HCT116 (cell line): ENCODE results near the gene LBHD1. TPM values are rescaled to one million over a fixed set of nuclear protein-coding genes. Genes with fewer than 3 reads are reported as not detected.
A peak's percentile ranks its signal among the peaks of the same experiment; 100 is the strongest.

Experiments
- ATAC-seq: fragments of 200-7000 bp; cut with Tn5 transposase; 2 replicates; pipeline ENCODE4 v1.9.1; 2020; ENCODE audit warnings: mild to moderate bottlenecking, moderate library complexity
- BruUV-seq: library from RNA; stranded (reverse); fragments of 400-500 nt; replicated peaks from 2 replicates; lab custom pipeline; 2021; lab: Mats Ljungman, UMichigan
- CTCF ChIA-PET: fragments of 300-600 bp; sonication (Branson Sonifier 250); formaldehyde crosslinking; loops from one replicate; lab custom pipeline; 2021; ENCODE audit warnings: antibody characterized with exemption; lab: Charles Lee
- POLR2A ChIA-PET: fragments of 300-600, 350-600 bp; sonication (Branson Sonifier 250); formaldehyde crosslinking; loops from one replicate; lab custom pipeline; 2021; ENCODE audit warnings: antibody characterized with exemption; lab: Charles Lee
- RAD21 ChIA-PET, 2 experiments: fragments of 300-600 bp; sonication (Branson Sonifier 250); formaldehyde crosslinking; loops; one replicate each; lab custom pipeline; 2023; ENCODE audit warnings: low total read pairs in 2 of 2; ENCODE audit not compliant: uncharacterized antibody in 2 of 2, unreplicated experiment in 2 of 2, low non-redundant PET in 1 of 2; lab: Charles Lee
- DNase-seq: peaks from one replicate; pipeline ENCODE4 v3.0.0-alpha.2; 2010; ENCODE audit warnings: low read depth, low spot score
- H2AFZ ChIP-seq: fragments of 200-600 bp; shearing (Covaris generic), sonication (generic); 2 replicates; pipeline ENCODE4 v1.6.1; 2017; ENCODE audit warnings: low read depth, mixed run types, mixed read lengths, antibody characterized with exemption, low read length; ENCODE audit not compliant: poor library complexity, severe bottlenecking
- H3K27ac ChIP-seq: 2 replicates; pipeline ENCODE4 v1.5.1; 2012; ENCODE audit warnings: low read depth, low read length
- H3K27me3 ChIP-seq: fragments of 200-600 bp; sonication (generic); 2 replicates; pipeline ENCODE4 v1.6.1; 2016; ENCODE audit warnings: mixed run types, low read length, mixed read lengths; ENCODE audit not compliant: insufficient read depth
- H3K36me3 ChIP-seq, 2 experiments: fragments of 200-500 bp in 1 of 2; fragments of 200-600 bp in 1 of 2; sonication (Bioruptor generic) in 1 of 2; sonication (generic) in 1 of 2; 2 replicates each; pipeline versions ENCODE4 v1.5.1 to v1.6.1; 2014 to 2016; ENCODE audit warnings: low read length in 2 of 2, inconsistent platforms in 1 of 2, mixed read lengths in 1 of 2, mixed run types in 1 of 2; ENCODE audit not compliant: insufficient read depth in 2 of 2, control insufficient read depth in 1 of 2
- H3K4me1 ChIP-seq, 2 experiments: fragments of 200-600 bp in 1 of 2; sonication (generic) in 1 of 2; 2 replicates each; pipeline versions ENCODE4 v1.5.1 to v1.6.1; 2012 to 2017; ENCODE audit warnings: low read length in 2 of 2, inconsistent platforms in 1 of 2, mild to moderate bottlenecking in 1 of 2, mixed read lengths in 1 of 2, mixed run types in 1 of 2, moderate library complexity in 1 of 2; ENCODE audit not compliant: insufficient read depth in 2 of 2, control insufficient read depth in 1 of 2
- H3K4me2 ChIP-seq: fragments of 200-600 bp; sonication (generic); 2 replicates; pipeline ENCODE4 v1.6.1; 2017; ENCODE audit warnings: mixed run types, low read length, mixed read lengths
- H3K4me3 ChIP-seq, 2 experiments: fragments of 200-600 bp in 1 of 2; sonication (generic) in 1 of 2; replicated peaks in 1 of 2; 2 replicates each; pipeline ENCODE4 v1.5.1; 2011 to 2016; ENCODE audit warnings: low read length in 2 of 2, control low read depth in 1 of 2, low read depth in 1 of 2, mild to moderate bottlenecking in 1 of 2, mixed read lengths in 1 of 2, mixed run types in 1 of 2
- H3K79me2 ChIP-seq: fragments of 200-600 bp; sonication (generic); 2 replicates; pipeline ENCODE4 v1.6.1; 2017; ENCODE audit warnings: mild to moderate bottlenecking, mixed run types, low read length, moderate library complexity, mixed read lengths; ENCODE audit not compliant: insufficient read depth
- H3K9ac ChIP-seq: fragments of 200-600 bp; sonication (generic); 2 replicates; pipeline ENCODE4 v1.6.1; 2016; ENCODE audit warnings: low read length, mixed read lengths
- H3K9me2 ChIP-seq: fragments of 200-600 bp; sonication (generic), shearing (Covaris generic); 2 replicates; pipeline ENCODE4 v1.6.1; 2017; ENCODE audit warnings: mixed run types, mild to moderate bottlenecking, moderate library complexity; ENCODE audit not compliant: insufficient read depth
- H3K9me3 ChIP-seq, 2 experiments: fragments of 200-500 bp in 1 of 2; fragments of 200-600 bp in 1 of 2; sonication (Bioruptor generic) in 1 of 2; sonication (generic) in 1 of 2; 2 replicates each; pipeline ENCODE4 v1.6.1; 2014 to 2017; ENCODE audit warnings: low read length in 2 of 2, mixed read lengths in 2 of 2, inconsistent platforms in 1 of 2, low read depth in 1 of 2, mild to moderate bottlenecking in 1 of 2, mixed run types in 1 of 2, moderate library complexity in 1 of 2; ENCODE audit not compliant: control insufficient read depth in 1 of 2, insufficient read depth in 1 of 2
- H4K20me1 ChIP-seq: fragments of 200-600 bp; sonication (generic), shearing (Covaris generic); 2 replicates; pipeline ENCODE4 v1.6.1; 2017; ENCODE audit warnings: mixed run types, mild to moderate bottlenecking, moderate library complexity; ENCODE audit not compliant: insufficient read depth
- CBX3 ChIP-seq: IDR thresholded peaks from 2 replicates; pipeline ENCODE4 v1.6.1; 2012; ENCODE audit warnings: low read depth
- CEBPB ChIP-seq: IDR thresholded peaks from 2 replicates; pipeline ENCODE4 v1.6.1; 2012; ENCODE audit warnings: low read depth
- EZH2 ChIP-seq: fragments of 200-600 bp; sonication (generic); IDR thresholded peaks from 2 replicates; pipeline ENCODE4 v1.6.1; 2017; ENCODE audit warnings: antibody characterized with exemption, mixed run types
- EZH2phosphoT487 ChIP-seq: fragments of 200-600 bp; IDR thresholded peaks from 2 replicates; pipeline ENCODE4 v1.6.1; 2018; ENCODE audit warnings: antibody characterized with exemption, borderline replicate concordance
- FOSL1 ChIP-seq: IDR thresholded peaks from 2 replicates; pipeline ENCODE4 v1.6.1; 2012; ENCODE audit warnings: low read depth
- JUND ChIP-seq: IDR thresholded peaks from 2 replicates; pipeline ENCODE4 v1.6.1; 2012
- MAX ChIP-seq: IDR thresholded peaks from 2 replicates; pipeline ENCODE4 v1.6.1; 2012
- intact Hi-C: fragments of 100-400 bp; cut with micrococcal nuclease; formaldehyde crosslinking; loops from 2 replicates; pipeline ENCODE4 v1.10.0; 2022
- total RNA-seq: library from RNA; stranded (reverse); gene quantifications from one replicate; pipeline ENCODE4 v1.2.1, GENCODE V29; 2021; ENCODE audit not compliant: unreplicated experiment
- TF ChIP-seq, protein P1 (sequence below): IDR thresholded peaks from 2 replicates; pipeline ENCODE4 v1.6.1; 2012

LBHD1 gene
- total RNA-seq, 1 experiment from 2014 or later = 14.7 TPM

GRCh38 chr11:62706850-62707247, 34.8 kb upstream of the LBHD1 start:
- Histone ChIP-seq H3K4me1 (peaks cover 5 to 20% of the 10 kb centered on the region in 2 experiments), H3K36me3 (peaks cover 8 to 31% of the 10 kb centered on the region in 2 experiments), H2AFZ (no peak overlapping the region), H3K9ac (peak overlapping the region; percentile 84; the same call in 1 of the 2 replicates), H3K4me3 (no peak overlapping the region), H3K9me3 (no peaks in the 10 kb centered on the region), H3K27ac (peak overlapping the region; percentile 80), H4K20me1 (no peaks in the 10 kb centered on the region), H3K79me2 (peaks cover 12% of the 10 kb centered on the region), H3K4me2 (peak overlapping the region; percentile 85), H3K9me2 (no peaks in the 10 kb centered on the region), H3K27me3 (no peaks in the 10 kb centered on the region)
- no TSS peak for BruUV-seq
- CTCF ChIA-PET = interaction anchor here (0.9 to 1.5 kb wide), 4 partner anchors 13 to 282 kb away, joined by 3 to 4 read pairs (median 4); partner anchors contain the start of gene TTC9C
- POLR2A ChIA-PET = interaction anchor here (1.1 to 2.3 kb wide), 3 partner anchors 20 to 42 kb away, joined by 3 to 6 read pairs (median 4); partner anchors contain the start of genes C11orf98, CSKMT, HNRNPUL2 and LBHD1
- ATAC-seq (no peak), DNase-seq (no peak)
- intact Hi-C loops = no loop called here
- RAD21 ChIA-PET = no interaction called here
- TF ChIP-seq CBX3 (no peak), CEBPB (no peak), FOSL1 (no peak), JUND (no peak), EZH2phosphoT487 (no peak), MAX (no peak), EZH2 (no peak)
- TF ChIP-seq, protein P1, sequence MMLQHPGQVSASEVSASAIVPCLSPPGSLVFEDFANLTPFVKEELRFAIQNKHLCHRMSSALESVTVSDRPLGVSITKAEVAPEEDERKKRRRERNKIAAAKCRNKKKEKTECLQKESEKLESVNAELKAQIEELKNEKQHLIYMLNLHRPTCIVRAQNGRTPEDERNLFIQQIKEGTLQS = no peak
